Activated naive CD8-positive, alpha-beta T cell treated with anti-CD3 and anti-CD28 coated beads for 36 hours (primary cell): Measurements from ENCODE around the gene SMOC2. TPM values are rescaled to one million over a fixed set of nuclear protein-coding genes. Genes with fewer than 3 reads are reported as not detected.

Experiments used
- DNase-seq: peaks from one replicate; pipeline ENCODE4 v3.0.0; 2021
- H3K27ac Mint-ChIP-seq: one replicate; pipeline ENCODE4 v1.8.0; 2022; ENCODE audit warnings: mild to moderate bottlenecking, moderate library complexity, mixed read lengths
- H3K27me3 Mint-ChIP-seq: one replicate; pipeline ENCODE4 v1.8.0; 2022; ENCODE audit warnings: mild to moderate bottlenecking, mixed read lengths
- H3K36me3 Mint-ChIP-seq: one replicate; pipeline ENCODE4 v1.8.0; 2021; ENCODE audit warnings: mild to moderate bottlenecking, mixed read lengths
- H3K4me1 Mint-ChIP-seq: one replicate; pipeline ENCODE4 v1.8.0; 2021; ENCODE audit warnings: mixed read lengths
- H3K4me3 Mint-ChIP-seq: one replicate; pipeline ENCODE4 v1.8.0; 2022; ENCODE audit warnings: mild to moderate bottlenecking, moderate library complexity, mixed read lengths
- H3K9me3 Mint-ChIP-seq: one replicate; pipeline ENCODE4 v1.8.0; 2022; ENCODE audit warnings: mixed read lengths
- total RNA-seq, 2 experiments: library from RNA; stranded (reverse); gene quantifications; one replicate each; pipeline ENCODE4 v1.2.3, GENCODE V29; 2021

Gene SMOC2
- total RNA-seq, 2 experiments from 2014 or later: not detected

DNA sequence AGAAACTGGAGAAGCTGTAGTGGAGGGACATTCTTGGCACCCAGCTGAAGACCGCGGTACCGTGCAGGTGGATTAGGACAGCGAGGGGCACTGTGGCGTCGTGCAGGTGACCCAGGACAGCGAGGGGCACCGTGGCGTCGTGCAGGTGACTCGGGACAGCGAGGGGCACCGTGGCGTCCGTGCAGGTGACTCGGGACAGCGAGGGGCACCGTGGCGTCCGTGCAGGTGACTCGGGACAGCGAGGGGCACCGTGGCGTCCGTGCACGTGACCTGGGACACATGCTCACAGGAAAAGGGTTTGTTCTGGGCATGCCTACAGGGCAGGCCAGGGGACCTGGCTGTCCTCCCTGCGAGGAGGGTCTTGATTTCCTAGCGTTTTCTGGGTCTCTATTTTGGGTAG lies 29.2 kb upstream of the SMOC2 start:
- Mint-ChIP-seq H3K36me3 (no peaks in the 10 kb centered on the region), H3K27me3 (no peaks in the 10 kb centered on the region), H3K4me1 (no peaks in the 10 kb centered on the region), H3K9me3 (no peaks in the 10 kb centered on the region), H3K27ac (no peak overlapping the region), H3K4me3 (no peak overlapping the region)
- no peak for DNase-seq

DNA sequence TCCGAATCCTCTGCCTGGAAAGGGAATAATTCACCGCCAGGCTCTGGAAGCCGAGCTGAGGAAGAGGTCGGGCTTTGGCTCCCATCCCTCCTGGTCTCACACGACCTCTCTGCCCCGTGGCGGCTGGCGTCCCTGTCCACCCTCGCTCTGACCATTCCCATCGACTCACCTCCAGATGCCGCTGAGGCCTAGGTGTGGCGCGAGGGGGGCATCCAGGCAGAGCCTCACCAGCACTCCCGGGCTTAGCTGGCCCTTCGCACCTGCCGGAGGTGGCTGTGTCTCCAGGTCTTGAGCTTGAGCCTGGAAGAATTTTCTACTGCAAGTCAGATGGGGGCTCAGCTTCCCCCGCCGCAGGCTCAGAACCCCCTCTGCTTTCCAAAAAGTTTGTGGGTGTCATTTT lies 28.5 kb upstream of the SMOC2 start:
- no peaks in the 10 kb centered on the region for H3K36me3 Mint-ChIP-seq
- no peaks in the 10 kb centered on the region for H3K9me3 Mint-ChIP-seq
- no peak for DNase-seq
- no peak overlapping the region for H3K27ac Mint-ChIP-seq
- no peak overlapping the region for H3K4me3 Mint-ChIP-seq
- H3K4me1 Mint-ChIP-seq: no peaks in the 10 kb centered on the region
- no peaks in the 10 kb centered on the region for H3K27me3 Mint-ChIP-seq

DNA sequence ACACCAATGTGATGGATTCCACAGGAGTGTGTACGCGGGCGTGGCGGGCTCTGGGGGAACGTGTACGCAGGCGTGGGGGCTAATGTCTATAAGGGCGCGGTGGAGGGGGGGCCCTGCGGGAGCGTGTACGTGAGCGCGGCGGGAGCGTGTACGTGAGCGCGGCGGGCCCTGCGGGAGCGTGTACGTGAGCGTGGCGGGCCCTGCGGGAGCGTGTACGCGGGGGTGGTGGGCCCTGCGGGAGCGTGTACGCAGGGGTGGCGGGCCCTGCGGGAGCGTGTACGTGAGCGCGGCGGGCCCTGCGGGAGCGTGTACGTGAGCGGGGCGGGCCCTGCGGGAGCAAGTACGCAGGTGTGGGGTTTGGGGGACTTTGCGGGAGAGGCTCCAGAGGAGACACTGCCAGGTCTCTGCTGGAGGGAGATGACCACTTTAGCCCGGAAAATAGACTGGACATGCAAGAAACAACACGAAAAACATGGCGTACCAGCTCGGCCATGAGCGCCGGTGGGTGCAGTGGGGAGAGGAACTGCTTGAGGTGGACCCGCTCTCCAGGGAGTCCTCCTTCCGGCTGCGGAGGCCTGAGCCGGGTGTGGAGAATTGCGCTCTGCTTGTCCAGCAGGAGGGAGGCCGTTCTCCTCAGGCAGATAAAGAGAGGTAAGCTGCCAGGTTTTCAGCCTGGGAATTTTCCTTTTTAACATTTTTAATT lies 27.8 kb upstream of the SMOC2 start:
- no peak for DNase-seq

DNA sequence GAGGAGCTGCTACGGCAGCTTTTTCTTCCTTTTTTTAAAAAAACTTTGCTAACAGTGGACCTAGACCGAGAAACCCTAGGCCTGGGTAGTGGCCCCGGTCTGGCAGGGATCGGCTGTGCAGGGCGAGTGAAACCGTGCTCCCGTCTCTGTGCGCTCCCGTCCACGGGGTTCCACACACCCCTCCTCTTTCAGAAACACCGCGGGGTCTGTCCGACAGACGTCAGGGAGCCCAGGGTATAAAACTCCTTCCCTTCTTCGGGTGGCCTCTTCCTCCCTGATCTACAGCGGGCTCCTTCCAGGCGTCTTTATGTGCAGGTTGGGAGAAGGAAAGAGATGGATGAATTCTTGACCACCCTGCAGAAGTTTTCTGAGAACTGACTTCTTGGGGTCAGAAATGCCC lies 27.1 kb upstream of the SMOC2 start:
- no peak overlapping the region for H3K4me3 Mint-ChIP-seq
- no peak overlapping the region for H3K27ac Mint-ChIP-seq
- H3K4me1 Mint-ChIP-seq: no peaks in the 10 kb centered on the region
- H3K36me3 Mint-ChIP-seq: no peaks in the 10 kb centered on the region
- H3K27me3 Mint-ChIP-seq: no peaks in the 10 kb centered on the region
- no peak for DNase-seq
- H3K9me3 Mint-ChIP-seq: no peaks in the 10 kb centered on the region

More for the DNA sequence above, 27.8 kb upstream of the SMOC2 start:
- H3K9me3 Mint-ChIP-seq: no peaks in the 10 kb centered on the region
- no peak overlapping the region for H3K4me3 Mint-ChIP-seq
- no peaks in the 10 kb centered on the region for H3K27me3 Mint-ChIP-seq
- no peaks in the 10 kb centered on the region for H3K36me3 Mint-ChIP-seq
- no peaks in the 10 kb centered on the region for H3K4me1 Mint-ChIP-seq
- no peak overlapping the region for H3K27ac Mint-ChIP-seq

DNA sequence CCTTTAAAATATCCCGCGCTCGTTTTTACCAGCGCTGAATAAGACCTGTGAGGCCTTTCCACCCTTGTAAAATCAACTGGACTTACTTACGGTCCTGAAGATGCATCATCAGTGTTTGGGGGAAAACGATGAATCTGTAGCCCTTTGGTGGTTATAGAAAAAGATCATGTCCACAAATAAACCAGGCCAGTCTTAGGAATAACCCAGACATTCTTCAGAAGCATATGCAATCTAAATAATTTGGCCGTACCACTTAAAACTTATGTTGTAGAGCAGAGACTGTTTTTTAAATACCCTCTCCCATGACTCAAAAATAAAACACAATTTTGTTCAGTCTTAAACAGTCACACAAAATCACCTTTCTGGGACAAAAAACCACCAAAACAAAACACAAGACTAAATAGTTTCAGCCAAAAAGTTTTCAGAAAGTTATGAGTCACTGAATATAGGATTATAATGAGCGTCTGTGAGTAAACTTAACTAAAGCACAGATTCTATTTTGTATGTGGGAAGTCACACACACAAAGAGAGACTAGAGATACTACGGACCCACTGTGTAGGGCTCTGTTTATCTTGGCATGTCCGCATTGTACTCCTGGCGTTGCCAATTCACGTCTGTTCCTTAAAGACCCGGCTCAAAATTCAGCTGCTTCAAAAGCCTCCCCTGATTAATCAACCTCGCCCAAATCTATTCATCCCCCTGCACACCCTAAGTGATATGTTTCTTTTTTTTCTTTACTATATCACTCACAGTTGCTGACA lies 26.5 kb upstream of the SMOC2 start:
- Mint-ChIP-seq H3K9me3 (no peaks in the 10 kb centered on the region), H3K27ac (no peak overlapping the region), H3K36me3 (no peaks in the 10 kb centered on the region), H3K4me1 (no peaks in the 10 kb centered on the region), H3K4me3 (no peak overlapping the region), H3K27me3 (no peaks in the 10 kb centered on the region)
- no peak for DNase-seq

DNA sequence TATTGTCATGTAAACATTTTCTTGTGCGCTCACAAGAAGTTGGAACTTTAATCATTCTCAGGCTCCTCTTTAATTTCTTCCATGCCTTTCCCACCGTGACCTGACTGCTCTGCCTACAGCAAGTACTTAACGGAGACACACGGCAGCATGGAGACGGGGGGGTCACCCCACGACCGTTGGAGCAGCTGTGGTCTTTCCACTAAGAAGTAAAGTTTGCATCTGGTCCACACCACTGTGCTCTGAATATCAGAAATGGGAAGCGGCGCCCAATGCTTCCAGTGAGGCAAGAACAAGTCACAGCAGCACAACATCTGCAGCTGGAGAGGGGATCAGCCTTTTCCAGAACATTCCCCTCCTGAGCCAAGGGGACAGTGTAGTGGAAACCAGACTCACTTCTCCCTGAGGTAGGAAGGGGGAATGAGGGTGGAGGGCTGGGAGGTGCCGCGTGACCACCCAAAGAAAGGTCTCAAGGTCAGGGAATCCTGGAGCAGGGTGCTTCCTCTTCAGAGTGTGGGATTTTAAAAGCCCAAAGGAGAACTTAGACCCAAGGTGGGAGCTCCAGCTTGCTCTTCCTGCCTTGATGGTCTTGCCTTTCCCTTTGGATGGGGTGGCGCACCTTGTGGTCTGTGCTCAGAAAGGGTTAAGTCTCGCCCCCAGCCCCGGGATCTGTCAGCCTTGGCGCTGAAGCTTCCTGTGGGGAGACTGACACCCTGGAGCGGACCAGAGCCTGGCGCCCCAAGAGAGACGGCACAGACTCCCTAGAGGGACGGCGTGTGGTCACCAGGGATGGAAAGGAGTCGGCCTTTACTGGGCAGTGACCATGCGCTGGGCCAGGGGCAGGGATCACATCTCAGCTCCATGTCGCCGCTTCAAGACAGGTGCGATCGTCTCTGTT lies 25.6 kb upstream of the SMOC2 start:
- Mint-ChIP-seq H3K36me3 (no peaks in the 10 kb centered on the region), H3K9me3 (no peaks in the 10 kb centered on the region), H3K4me1 (no peaks in the 10 kb centered on the region), H3K4me3 (no peak overlapping the region), H3K27ac (no peak overlapping the region), H3K27me3 (no peaks in the 10 kb centered on the region)
- DNase-seq: no peak

DNA sequence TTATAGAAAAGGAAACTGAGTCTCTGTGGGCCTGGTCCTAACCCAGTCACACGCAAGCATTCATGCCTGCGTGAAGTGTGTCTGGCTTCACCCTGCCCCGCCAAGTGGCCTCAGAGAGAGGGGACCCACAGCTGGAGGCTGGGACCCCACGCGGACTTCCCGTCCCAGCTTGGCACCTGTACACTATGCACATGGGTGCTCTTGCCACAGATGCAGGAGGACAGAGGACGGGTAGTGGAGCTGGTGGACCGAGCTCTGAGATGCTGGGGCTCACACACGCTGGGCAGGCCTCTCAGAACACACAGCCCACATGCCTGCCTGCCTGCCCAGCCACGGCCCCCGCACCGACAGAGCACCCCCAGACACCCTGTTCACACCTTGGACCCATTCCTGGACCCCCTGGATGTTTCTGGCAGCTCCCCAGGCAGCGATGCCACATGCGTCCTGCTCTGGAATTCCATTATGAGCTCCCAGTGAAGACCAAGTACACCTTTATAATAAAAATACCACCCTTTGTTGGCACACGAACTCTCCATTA lies 24.9 kb upstream of the SMOC2 start:
- no peak overlapping the region for H3K27ac Mint-ChIP-seq
- no peaks in the 10 kb centered on the region for H3K9me3 Mint-ChIP-seq
- no peaks in the 10 kb centered on the region for H3K36me3 Mint-ChIP-seq
- peak overlapping the region; percentile 18 for H3K4me3 Mint-ChIP-seq
- no peak for DNase-seq
- no peaks in the 10 kb centered on the region for H3K4me1 Mint-ChIP-seq
- no peaks in the 10 kb centered on the region for H3K27me3 Mint-ChIP-seq

DNA sequence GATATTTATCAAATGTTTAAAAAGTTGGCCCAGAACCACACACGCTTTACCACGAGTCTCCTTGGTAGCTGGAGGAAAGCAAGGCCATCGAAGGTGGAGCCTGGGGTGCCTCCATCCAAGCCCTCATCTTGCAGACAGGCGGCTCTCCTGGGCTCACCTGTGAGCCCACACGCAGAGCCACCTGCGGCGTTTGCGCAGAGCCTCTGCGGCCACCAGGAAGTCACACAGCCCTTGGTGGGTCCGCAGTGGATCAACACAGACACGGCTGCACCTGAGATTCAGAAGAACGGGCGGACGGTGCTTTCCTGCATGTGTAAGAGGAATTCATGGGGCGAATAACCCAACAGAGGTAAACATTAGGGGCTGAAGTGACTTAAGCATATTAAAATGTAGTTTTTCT lies 24.5 kb upstream of the SMOC2 start:
- Mint-ChIP-seq H3K27ac (no peak overlapping the region), H3K4me1 (no peaks in the 10 kb centered on the region), H3K27me3 (no peaks in the 10 kb centered on the region), H3K4me3 (peak overlapping the region; percentile 18), H3K9me3 (no peaks in the 10 kb centered on the region), H3K36me3 (no peaks in the 10 kb centered on the region)
- DNase-seq: no peak

DNA sequence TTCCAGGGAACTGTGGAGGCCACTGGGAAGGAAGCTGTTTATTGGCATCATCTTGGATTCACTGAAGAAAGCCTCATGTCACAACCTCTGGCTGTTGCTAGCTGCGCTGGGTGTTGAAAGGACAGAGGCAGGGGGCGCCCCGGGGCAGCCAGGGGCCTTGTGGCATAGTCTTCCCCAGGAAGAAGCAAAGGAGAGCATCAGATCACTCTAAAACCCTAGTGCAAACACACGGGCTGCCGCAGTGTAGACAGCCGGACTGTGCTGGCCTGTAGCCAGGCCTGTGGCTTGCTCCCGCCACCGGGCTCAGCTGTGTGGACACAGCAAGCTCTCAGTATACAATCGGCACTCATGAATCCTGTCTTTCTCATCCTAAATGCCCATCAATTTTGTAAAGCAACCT lies 23.8 kb upstream of the SMOC2 start:
- Mint-ChIP-seq H3K27me3 (no peaks in the 10 kb centered on the region), H3K4me3 (no peak overlapping the region), H3K27ac (no peak overlapping the region), H3K4me1 (no peaks in the 10 kb centered on the region), H3K9me3 (no peaks in the 10 kb centered on the region), H3K36me3 (no peaks in the 10 kb centered on the region)
- no peak for DNase-seq

DNA sequence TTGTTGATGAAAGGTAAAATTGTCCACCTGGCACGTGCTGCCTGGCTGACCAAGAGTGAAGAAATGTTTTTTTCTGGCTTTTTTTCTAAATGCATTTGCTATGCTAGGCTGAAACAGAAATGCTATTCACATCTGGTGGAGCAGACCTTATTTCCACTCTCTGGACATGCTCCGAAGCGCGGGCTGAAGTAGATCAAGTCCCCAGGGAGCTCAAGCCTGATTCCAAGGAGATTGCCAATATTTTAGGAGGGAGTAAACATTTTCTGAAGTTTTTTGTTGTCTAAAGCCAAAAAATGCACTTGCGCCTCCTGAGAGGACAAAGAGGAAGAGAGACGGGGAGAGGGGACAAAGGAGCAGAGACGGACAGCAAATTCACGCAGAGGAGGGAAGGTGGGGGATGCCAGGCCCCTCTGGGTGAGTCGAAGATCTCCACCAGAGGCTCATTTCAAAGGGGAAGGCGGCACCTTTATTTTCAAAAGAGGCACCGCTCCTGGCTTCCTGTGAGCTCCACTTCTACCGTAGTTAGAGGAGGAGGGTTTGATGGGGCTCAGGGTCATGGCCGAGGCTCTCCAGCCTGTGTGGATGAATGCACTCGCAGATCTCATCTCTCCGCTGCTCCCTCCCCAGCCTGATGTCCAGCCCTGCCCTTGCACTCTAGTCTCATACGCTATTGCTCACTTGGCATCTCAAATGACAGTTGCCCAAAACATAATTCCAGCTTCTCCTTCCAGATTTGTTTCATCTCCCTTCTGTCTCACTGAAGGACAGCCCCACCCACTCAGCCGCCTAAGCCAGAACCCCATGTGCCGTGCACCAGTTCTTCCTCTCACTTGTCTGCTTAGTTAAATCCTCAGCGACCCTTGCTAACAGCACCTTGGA lies 23.1 kb upstream of the SMOC2 start:
- no peak overlapping the region for H3K4me3 Mint-ChIP-seq
- H3K36me3 Mint-ChIP-seq: no peaks in the 10 kb centered on the region
- no peaks in the 10 kb centered on the region for H3K9me3 Mint-ChIP-seq
- H3K27ac Mint-ChIP-seq: no peak overlapping the region
- no peaks in the 10 kb centered on the region for H3K27me3 Mint-ChIP-seq
- DNase-seq: no peak
- H3K4me1 Mint-ChIP-seq: no peaks in the 10 kb centered on the region

DNA sequence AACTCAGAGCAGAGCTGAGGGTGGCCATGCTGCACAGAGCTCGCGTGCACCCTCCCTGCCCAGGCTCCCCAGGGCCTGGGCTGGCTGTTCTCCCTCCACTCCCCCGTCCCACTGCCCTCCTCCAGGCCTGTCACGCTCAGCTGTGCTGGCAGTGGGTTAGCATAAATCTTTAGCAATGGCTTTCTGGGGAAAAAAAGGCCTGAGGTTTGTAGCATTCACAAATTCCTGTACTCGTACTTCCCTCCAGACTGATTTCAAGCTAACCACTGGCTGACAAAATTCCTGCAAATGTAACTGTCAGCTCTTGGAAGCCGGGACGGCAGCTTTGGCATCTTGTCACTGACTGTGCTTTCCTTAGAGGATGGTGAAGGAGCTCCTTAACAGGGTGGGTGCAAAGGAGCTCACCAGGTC lies 22.3 kb upstream of the SMOC2 start:
- Mint-ChIP-seq H3K27ac (no peak overlapping the region), H3K27me3 (no peaks in the 10 kb centered on the region), H3K4me3 (no peak overlapping the region), H3K4me1 (no peaks in the 10 kb centered on the region), H3K36me3 (no peaks in the 10 kb centered on the region), H3K9me3 (no peaks in the 10 kb centered on the region)
- DNase-seq: no peak

DNA sequence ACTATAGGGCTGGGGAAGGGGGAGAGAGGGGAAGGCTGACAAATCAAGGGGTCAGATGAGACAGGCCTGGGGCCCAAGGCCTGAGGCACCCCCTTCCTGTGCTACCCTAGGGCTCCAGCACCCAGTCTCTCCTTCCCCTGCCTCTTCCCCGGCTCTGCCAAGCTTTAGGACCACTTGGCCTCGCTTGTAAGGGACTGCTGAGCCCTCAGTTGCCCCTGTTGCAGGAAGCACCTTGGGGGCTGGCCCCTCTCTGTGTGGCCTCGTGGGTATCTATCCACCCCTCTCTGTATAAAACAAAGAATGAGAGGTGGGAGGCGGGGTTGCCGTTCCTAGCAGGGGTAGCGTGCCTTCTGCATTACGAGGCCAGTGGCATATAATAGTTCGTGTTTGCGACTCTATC lies 21.4 kb upstream of the SMOC2 start:
- H3K27ac Mint-ChIP-seq: no peak overlapping the region
- H3K27me3 Mint-ChIP-seq: no peaks in the 10 kb centered on the region
- no peaks in the 10 kb centered on the region for H3K9me3 Mint-ChIP-seq
- no peaks in the 10 kb centered on the region for H3K4me1 Mint-ChIP-seq
- DNase-seq: no peak
- no peak overlapping the region for H3K4me3 Mint-ChIP-seq
- H3K36me3 Mint-ChIP-seq: no peaks in the 10 kb centered on the region

DNA sequence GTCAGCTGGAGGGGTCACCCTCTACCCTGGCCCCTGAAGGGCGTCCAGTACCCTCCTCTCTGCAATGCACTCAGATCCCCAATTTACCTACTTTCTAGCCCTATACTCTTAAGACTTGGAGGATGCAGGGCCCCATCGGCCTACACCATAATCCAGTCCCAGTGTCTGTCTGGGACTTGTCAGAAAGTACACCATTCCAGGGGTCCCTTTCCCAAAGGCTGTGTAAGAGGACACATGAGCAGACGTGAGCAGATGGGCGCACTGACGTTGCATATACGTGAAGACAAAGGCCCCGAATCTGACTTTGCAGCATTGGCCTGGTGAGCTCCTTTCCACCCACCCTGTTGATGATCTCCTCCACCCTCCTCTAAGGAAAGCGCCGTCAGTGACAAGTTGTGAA lies 20.9 kb upstream of the SMOC2 start:
- H3K27ac Mint-ChIP-seq: no peak overlapping the region
- no peaks in the 10 kb centered on the region for H3K4me1 Mint-ChIP-seq
- no peaks in the 10 kb centered on the region for H3K9me3 Mint-ChIP-seq
- no peaks in the 10 kb centered on the region for H3K27me3 Mint-ChIP-seq
- no peak overlapping the region for H3K4me3 Mint-ChIP-seq
- H3K36me3 Mint-ChIP-seq: no peaks in the 10 kb centered on the region
- no peak for DNase-seq

DNA sequence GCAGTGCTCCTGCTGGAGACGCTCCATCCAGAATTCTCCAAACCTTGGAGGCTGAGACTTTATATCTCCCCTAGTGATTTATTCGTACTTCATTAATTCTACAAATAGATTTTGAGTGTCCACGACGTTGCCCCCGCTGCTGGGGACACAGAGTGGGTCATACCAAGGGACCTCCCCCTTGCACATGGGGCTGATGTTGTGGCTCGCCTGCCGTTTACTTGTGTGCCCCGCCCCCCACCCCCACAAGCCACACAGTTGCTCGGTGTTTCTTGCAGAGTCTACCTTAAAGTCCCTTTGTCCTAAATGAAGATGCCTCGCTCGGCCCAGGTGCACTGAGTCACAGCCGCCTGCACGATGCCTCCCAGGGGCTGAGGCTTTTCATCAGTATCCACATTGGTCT lies 20.3 kb upstream of the SMOC2 start:
- Mint-ChIP-seq H3K4me3 (no peak overlapping the region), H3K27ac (no peak overlapping the region)
- DNase-seq: no peak

More for the DNA sequence above, 20.3 kb upstream of the SMOC2 start:
- Mint-ChIP-seq H3K4me1 (no peaks in the 10 kb centered on the region), H3K9me3 (no peaks in the 10 kb centered on the region), H3K36me3 (no peaks in the 10 kb centered on the region), H3K27me3 (no peaks in the 10 kb centered on the region)
